Neuron (in vitro differentiated cells): Measurements from ENCODE around the gene SLC52A3.

Source experiments
- H2AFZ ChIP-seq: one replicate; pipeline ENCODE4 v1.6.1; 2013; ENCODE audit warnings: low read depth, mild to moderate bottlenecking, inconsistent platforms, low read length, moderate library complexity
- H3K27me3 ChIP-seq: one replicate; pipeline ENCODE4 v1.6.1; 2013; ENCODE audit warnings: low read length; ENCODE audit not compliant: insufficient read depth
- H3K36me3 ChIP-seq: one replicate; pipeline ENCODE4 v1.6.1; 2013; ENCODE audit warnings: low read length; ENCODE audit not compliant: insufficient read depth
- H3K4me1 ChIP-seq: one replicate; pipeline ENCODE4 v1.6.1; 2013; ENCODE audit warnings: low read length; ENCODE audit not compliant: insufficient read depth
- H3K4me3 ChIP-seq: 2 replicates; pipeline ENCODE4 v1.5.1; 2013; ENCODE audit warnings: mild to moderate bottlenecking, low read length, moderate library complexity
- H3K9me3 ChIP-seq: one replicate; pipeline ENCODE4 v1.6.1; 2013; ENCODE audit warnings: low read length

The SLC52A3 gene

DNA sequence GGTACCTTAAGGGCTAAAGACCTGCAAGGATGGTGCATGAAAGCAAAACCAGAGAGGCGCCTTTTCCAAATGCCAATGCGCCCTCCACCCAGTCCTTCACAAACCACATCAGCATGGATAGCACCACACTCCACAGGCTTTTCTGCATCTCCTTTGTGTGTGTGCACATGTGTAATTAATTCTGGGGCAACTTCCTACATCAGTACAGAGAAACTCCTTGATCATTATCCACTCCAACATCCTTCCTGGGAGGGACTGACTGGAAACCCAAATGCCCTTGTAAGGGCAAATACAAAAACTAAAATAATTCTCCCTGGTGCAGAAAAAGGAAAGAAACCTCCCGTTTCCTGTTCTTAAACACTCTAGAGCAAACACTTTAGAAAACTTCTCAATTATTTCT lies 10.8 kb downstream of the SLC52A3 start:
- H3K4me1 ChIP-seq = no peaks in the 10 kb centered on the region
- H3K36me3 ChIP-seq = no peaks in the 10 kb centered on the region
- H3K4me3 ChIP-seq = no peak overlapping the region
- H3K27me3 ChIP-seq = peaks cover 14% of the 10 kb centered on the region
- H3K9me3 ChIP-seq = no peaks in the 10 kb centered on the region
- H2AFZ ChIP-seq = no peak overlapping the region

DNA sequence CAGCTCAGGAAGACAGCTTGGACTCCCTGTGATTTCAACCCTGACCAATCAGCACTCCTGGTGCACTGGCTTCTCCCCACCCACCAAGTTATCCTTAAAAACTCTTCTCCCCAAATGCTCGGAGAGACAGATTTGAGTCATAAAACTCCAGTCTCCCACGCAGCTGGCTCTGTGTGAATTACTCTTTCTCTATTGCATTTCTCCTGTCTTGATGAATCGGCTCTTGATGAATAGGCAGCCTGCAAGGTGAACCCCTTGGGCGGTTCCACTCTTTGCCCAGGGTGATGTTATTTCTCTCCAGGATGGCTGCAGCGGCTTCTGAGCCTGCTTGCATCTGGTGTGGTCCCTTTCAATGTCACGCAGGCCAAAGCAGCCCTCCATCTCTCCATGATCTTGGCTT lies 12.4 kb downstream of the SLC52A3 start:
- no peaks in the 10 kb centered on the region for H3K36me3 ChIP-seq
- no peaks in the 10 kb centered on the region for H3K4me1 ChIP-seq
- no peak overlapping the region for H2AFZ ChIP-seq
- H3K27me3 ChIP-seq = peaks cover 6% of the 10 kb centered on the region
- H3K9me3 ChIP-seq = no peaks in the 10 kb centered on the region
- no peak overlapping the region for H3K4me3 ChIP-seq

DNA sequence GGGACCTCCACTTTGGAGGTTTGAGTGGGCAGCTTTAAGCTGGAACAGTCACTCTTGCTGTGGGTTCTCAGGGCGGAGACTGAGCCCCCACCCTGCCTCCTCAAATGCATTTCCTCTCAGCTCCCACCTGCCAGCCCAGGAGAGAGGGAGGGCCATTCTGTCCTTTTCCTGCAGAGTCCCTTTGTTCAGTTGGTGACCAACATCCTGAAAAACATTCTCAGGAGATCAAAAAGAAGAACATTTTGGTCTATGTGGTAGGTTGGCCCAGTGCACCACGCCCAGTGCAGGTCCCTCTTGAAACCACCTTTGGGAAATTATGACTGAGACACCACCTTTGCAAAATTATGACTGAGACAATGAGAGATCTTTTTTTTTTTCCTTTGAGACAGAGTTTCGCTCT lies 13.4 kb downstream of the SLC52A3 start:
- H3K4me1 ChIP-seq = no peaks in the 10 kb centered on the region
- H2AFZ ChIP-seq = no peak overlapping the region
- H3K27me3 ChIP-seq = peaks cover under 1% of the 10 kb centered on the region
- H3K36me3 ChIP-seq = no peaks in the 10 kb centered on the region
- H3K4me3 ChIP-seq = no peak overlapping the region
- H3K9me3 ChIP-seq = no peaks in the 10 kb centered on the region

DNA sequence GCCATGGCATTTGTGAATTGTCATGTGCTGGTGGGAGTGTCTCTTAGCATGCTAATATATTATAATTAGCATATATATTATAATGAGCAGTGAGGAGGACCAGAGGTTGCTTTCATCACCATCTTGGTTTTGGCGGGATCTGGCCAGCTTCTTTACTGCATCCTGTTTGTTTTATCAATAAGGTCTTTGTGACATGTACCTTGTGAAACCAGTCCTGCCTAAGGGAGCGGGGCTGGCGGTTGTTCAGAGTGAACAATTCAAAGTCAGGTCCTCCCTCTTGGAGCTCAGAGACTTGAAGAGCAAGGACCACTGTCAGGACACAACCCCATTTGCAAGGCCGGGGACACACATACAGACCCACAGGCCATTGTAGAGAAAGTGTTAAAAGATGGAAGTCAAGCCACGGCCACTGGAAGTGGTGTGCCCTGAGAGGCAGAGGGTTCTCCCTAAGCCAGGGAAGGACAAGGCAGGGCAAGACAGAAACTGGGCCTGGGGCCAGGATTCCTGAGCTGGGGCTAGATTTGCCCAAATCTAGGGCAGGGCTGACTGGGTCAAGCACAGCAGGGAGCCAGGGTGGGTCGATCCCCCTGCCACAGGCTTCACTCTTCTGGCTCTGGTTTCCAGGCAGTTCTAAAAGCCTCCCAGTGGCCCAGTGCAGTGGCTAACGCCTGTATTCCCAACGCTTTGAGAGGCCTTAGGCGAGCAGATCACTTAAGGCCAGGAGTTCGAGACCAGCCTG lies 14.2 kb downstream of the SLC52A3 start:
- Histone ChIP-seq H3K4me1 (no peaks in the 10 kb centered on the region), H3K27me3 (no peaks in the 10 kb centered on the region), H3K4me3 (no peak overlapping the region), H3K36me3 (no peaks in the 10 kb centered on the region), H3K9me3 (no peaks in the 10 kb centered on the region), H2AFZ (no peak overlapping the region)

DNA sequence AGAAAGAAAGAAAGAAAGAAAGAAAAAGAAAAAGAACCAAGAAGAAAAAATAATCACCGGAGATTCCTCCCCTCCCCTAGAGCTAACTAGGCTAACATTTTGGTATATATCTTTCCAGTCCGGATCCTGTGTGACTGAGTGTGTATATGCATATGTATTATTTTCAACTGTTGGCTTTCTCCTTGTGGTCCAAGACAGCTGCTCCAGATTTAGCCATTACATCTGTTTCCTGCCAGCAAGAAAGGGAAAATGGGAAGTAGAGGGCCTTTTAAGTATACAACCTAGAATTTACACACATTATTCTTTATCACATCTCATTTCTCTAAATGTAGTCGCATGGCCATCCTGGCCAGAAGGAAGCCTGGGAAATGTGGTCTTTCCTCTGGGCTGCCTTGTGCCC lies 15.2 kb downstream of the SLC52A3 start:
- Histone ChIP-seq H3K9me3 (no peaks in the 10 kb centered on the region), H3K4me3 (no peak overlapping the region), H3K4me1 (no peaks in the 10 kb centered on the region), H3K36me3 (no peaks in the 10 kb centered on the region), H2AFZ (no peak overlapping the region), H3K27me3 (no peaks in the 10 kb centered on the region)

DNA sequence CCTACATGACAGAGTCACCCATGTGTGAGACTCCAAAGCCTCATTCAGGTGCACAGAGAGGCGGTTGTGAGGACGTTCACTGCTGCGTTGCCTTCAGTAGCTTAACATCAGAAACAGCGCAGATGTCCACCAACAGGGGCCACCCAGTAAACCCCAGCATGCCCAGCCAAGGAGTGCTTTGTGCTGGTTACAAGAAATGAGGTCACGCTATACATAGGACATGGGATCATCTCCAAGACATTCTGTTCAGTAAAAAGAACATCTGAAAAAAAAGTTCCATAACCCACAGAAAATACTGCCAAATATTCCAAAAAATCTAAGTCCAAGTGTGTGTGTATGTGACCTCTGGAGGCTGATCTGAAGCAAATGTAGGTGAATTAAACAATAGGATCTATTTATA lies 16.0 kb downstream of the SLC52A3 start:
- Histone ChIP-seq H3K9me3 (no peaks in the 10 kb centered on the region), H3K27me3 (no peaks in the 10 kb centered on the region), H3K36me3 (no peaks in the 10 kb centered on the region), H3K4me1 (no peaks in the 10 kb centered on the region), H2AFZ (no peak overlapping the region), H3K4me3 (no peak overlapping the region)

DNA sequence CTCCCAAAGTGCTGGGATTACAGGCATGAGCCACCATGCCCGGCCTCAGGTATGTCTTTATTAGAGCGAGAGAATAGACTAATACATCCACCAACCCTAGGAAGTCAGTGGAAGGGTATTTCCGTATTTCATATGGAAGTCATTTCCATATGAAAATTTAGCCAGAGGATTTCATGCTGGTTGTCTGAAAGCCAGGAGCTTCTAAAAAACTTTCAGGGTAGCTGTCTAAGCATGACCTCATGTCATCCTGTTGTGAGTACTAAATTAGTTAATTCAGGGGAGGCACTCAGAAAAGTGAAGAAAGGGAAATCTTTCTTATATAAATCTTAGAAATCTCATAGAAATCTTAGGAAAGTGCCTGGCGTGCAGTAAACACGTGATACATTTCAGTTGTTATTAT lies 16.5 kb downstream of the SLC52A3 start:
- Histone ChIP-seq H2AFZ (no peak overlapping the region), H3K27me3 (no peaks in the 10 kb centered on the region), H3K9me3 (no peaks in the 10 kb centered on the region), H3K4me3 (no peak overlapping the region), H3K4me1 (no peaks in the 10 kb centered on the region), H3K36me3 (no peaks in the 10 kb centered on the region)

DNA sequence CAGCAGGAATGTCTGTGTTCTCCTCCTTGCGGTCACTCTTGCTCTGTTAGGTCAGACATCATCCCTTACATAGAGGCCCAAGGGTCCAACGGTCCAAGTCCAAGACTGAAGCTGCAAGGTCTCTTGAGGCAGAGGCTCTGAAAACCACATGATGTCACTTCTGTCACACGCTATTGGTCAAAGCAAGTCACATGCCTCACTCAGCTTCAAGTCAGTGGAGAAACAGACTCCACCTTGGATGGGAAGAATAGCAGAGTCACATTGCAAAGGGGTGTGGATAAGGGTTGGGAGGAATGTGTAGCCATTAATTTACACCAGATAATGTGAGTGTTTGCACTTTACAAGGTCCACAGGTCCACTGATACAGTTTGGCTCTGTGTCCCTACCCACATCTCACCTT lies 17.5 kb downstream of the SLC52A3 start:
- Histone ChIP-seq H3K4me1 (no peaks in the 10 kb centered on the region), H2AFZ (no peak overlapping the region), H3K4me3 (no peak overlapping the region), H3K27me3 (no peaks in the 10 kb centered on the region), H3K36me3 (no peaks in the 10 kb centered on the region), H3K9me3 (no peaks in the 10 kb centered on the region)

DNA sequence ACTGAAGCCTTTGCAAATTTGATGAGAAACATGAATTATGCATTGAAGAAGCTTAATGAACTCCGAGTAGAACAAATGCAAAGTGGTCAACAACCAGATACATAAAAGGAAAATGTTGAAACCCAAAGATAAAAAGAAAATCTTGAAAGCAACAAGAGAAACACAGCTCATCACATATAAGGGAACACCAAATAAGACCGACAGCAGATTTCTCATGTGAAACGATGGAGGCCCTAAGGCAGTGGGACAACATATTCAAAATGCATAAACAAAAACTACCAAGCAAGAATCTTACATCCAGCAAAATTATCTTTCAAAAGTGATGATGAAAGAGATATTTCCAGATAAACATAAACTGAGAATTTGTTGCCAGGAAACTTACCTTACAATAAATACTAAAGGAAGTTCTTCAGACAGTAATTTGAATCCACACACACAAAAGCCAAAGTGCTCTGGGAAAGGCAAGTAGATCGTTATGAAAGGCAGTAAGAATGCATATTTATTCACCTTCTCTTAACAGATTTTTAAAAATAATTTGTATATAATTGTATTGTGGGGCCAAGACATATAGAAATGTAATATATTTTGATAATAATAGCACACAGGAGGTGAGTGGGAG lies 22.5 kb downstream of the SLC52A3 start:
- Histone ChIP-seq H2AFZ (no peak overlapping the region), H3K9me3 (no peaks in the 10 kb centered on the region), H3K4me3 (no peak overlapping the region), H3K27me3 (no peaks in the 10 kb centered on the region), H3K4me1 (no peaks in the 10 kb centered on the region), H3K36me3 (no peaks in the 10 kb centered on the region)

DNA sequence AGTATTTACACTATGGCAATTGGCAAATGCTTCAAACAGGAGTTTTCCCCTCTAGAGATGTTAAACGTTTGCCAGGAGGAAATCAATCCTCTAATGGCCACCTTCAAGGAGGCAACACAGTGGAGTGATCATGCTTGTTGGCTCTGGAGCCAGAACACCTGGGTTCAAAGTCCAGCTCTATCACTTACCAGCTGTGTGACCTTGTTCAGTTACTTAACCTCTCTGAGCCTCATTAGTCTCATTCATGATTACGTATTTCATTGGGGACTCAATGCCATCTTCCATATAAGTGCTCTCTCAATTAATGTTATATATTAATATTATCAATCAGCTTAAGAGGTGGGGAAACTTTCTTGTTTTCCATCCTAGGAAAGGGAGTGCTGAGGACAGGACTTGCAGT lies 26.1 kb downstream of the SLC52A3 start:
- Histone ChIP-seq H3K4me1 (no peaks in the 10 kb centered on the region), H3K27me3 (peaks cover 3% of the 10 kb centered on the region), H3K4me3 (no peak overlapping the region), H2AFZ (no peak overlapping the region), H3K9me3 (no peaks in the 10 kb centered on the region), H3K36me3 (no peaks in the 10 kb centered on the region)

DNA sequence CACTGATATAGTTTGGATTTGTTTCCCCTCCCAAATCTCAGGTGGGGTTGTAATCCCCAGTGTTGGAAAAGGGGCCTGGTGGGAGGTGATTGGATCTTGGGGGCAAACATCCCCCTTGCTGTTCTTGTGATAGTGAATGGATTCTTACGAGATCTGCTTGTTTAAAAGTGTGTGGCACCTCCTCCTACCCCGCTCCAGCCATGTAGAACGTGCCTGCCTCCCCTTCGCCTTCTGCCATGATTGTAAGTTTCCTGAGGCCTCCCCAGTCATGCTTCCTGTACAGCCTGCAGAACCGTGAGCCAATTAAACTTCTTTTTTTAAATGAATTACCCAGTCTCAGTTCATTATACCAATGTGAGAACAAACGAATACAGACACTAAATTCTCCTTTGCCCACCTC lies 26.7 kb downstream of the SLC52A3 start:
- peaks cover 3% of the 10 kb centered on the region for H3K27me3 ChIP-seq
- H3K9me3 ChIP-seq = no peaks in the 10 kb centered on the region
- no peak overlapping the region for H3K4me3 ChIP-seq
- H3K4me1 ChIP-seq = no peaks in the 10 kb centered on the region
- no peaks in the 10 kb centered on the region for H3K36me3 ChIP-seq
- no peak overlapping the region for H2AFZ ChIP-seq

DNA sequence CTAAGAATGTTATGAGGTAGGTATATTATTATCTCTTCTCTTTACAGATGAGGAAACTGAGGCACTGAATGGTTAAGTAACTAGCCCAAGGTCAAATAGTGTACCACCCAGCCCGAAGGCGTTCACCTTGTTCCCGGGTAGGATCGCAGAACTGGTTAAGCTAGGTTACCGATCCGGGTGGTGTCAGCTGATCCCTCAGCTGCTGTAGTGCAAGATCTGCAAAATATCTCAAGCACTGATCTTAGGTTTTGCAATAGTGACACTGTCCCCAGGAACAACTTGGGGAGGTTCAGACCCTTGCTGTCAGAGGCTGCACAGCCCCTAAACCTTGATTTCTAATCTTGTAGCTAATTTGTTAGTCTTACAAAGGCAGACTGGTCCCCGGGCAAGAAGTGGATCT lies 28.1 kb downstream of the SLC52A3 start:
- peaks cover 3% of the 10 kb centered on the region for H3K27me3 ChIP-seq
- H3K36me3 ChIP-seq = no peaks in the 10 kb centered on the region
- H3K4me1 ChIP-seq = no peaks in the 10 kb centered on the region
- H3K9me3 ChIP-seq = no peaks in the 10 kb centered on the region
- H3K4me3 ChIP-seq = no peak overlapping the region
- no peak overlapping the region for H2AFZ ChIP-seq

DNA sequence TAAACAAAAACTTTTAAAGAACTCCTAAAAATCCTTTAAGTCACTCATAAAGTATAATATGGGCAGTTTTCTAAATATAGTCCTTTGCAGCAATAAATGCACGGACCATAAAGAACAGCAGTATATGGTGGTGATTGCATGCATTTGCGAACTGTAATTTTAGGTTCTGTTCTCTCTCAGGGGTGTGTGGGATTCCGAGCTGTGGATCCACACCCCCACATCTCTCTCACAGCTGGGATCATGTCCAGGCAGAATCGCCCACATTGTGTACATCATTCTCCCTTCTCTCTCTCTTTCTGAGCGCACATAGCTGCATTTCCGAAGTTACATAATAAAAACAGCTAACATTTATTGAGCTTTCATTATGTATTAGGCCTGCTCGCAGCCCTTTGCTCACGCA lies 28.6 kb downstream of the SLC52A3 start:
- Histone ChIP-seq H3K36me3 (no peaks in the 10 kb centered on the region), H2AFZ (no peak overlapping the region), H3K9me3 (no peaks in the 10 kb centered on the region), H3K4me3 (no peak overlapping the region), H3K4me1 (no peaks in the 10 kb centered on the region), H3K27me3 (peaks cover 3% of the 10 kb centered on the region)

DNA sequence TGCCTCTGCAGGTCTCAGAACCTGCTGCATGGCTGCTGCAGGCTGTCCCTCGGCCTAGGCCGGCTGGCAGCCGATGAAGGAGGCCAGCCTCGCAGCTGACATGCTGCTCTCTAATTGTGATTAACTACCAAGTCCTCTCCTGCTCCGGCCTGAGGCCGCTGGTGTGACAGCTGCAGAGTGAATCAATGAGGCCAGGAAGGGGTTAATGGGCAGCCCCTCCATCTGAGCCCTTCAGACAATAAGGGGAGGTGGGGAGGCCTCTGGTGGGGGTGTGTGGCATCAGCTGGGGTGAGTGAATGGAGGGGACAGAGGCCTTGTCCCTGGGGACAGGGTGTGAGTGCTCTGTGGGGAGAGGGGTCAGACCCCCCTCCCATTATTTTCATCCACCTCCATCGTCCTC lies 34.4 kb downstream of the SLC52A3 start:
- peaks cover 13% of the 10 kb centered on the region for H3K27me3 ChIP-seq
- H3K9me3 ChIP-seq = no peaks in the 10 kb centered on the region
- H3K36me3 ChIP-seq = no peaks in the 10 kb centered on the region
- H2AFZ ChIP-seq = no peak overlapping the region
- H3K4me1 ChIP-seq = peaks cover 9% of the 10 kb centered on the region
- no peak overlapping the region for H3K4me3 ChIP-seq
